Myocyte (in vitro differentiated cells): Measurements from ENCODE around the gene GSK3A. TPM values are rescaled to one million over a fixed set of nuclear protein-coding genes. Genes with fewer than 3 reads are reported as not detected.

ENCODE experiments used
- DNase-seq: peaks from one replicate; pipeline ENCODE4 v3.0.0-alpha.2; 2012; ENCODE audit warnings: low read depth
- total RNA-seq: library from RNA; depleted of rRNA; stranded (reverse); fragments of >200 nt; gene quantifications from 2 replicates; pipeline ENCODE4 v1.2.3, GENCODE V29; 2014

The GSK3A gene
- total RNA-seq, 1 donor from 2014 or later = 35.0 TPM

DNA sequence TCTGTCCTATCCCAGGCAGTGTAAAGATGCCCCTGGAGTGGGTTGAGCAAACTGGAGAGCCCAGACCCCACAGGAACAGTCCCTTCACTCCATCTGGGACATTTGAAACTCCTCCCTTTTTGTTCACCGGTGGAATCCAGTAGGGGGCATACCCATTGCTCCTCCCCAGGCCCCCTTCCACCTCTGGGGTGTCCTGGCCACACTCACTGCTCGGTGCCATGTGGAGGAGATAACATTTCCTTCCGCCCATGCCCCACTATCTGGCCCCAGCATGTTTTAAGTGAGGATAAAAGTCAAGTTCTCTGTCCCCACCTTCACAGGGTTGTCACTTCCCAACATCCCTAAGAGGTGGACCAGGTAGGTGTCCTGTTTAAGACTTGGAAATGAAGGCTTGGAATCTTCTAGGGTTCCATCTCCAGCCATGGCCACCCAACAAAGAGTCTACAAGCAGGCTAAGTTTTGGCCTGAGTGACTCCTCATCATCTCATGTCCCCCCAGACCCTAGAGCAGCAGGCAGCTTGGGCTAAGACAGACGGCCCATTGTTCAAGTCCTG lies 13.0 kb downstream of the GSK3A start:
- no peak for DNase-seq

DNA sequence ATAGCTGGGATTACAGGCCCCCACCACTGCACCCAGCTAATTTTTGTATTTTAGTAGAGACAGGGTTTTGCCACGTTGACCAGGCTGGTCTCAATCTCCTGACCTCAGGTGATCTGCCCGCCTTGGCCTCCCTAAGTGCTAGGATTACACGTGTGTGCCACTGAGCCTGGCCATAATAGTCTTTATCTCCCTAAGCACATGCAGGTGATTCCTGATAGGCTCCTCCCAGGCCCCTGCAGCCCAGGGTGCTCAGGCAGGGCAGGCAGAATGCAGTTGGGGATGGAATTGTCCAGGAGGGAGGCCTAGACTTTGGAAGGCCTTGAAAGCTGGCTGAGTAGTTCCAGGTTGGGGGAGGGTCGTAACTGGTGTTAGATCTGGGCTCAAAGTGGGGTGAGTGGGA lies 13.8 kb downstream of the GSK3A start:
- no peak for DNase-seq

DNA sequence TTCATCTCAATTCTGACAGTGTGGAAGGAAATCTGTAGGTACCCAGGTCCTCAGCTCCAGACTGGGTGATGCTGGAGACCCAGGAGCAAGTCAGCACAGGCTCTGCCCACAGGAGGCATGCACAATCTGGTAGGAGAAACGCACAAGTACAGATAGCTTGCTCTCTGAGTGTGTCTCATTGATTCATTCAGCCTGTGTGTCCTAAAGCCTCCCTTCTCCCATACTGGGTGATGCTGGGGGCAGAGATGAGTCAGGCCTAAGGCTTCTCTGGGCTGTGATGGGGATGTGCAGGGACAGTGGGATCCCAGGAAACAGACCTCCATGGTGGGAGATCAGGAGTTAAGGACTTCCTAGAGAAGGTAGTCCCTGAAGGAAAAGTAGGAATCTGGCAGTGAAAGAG lies 15.5 kb downstream of the GSK3A start:
- no peak for DNase-seq

DNA sequence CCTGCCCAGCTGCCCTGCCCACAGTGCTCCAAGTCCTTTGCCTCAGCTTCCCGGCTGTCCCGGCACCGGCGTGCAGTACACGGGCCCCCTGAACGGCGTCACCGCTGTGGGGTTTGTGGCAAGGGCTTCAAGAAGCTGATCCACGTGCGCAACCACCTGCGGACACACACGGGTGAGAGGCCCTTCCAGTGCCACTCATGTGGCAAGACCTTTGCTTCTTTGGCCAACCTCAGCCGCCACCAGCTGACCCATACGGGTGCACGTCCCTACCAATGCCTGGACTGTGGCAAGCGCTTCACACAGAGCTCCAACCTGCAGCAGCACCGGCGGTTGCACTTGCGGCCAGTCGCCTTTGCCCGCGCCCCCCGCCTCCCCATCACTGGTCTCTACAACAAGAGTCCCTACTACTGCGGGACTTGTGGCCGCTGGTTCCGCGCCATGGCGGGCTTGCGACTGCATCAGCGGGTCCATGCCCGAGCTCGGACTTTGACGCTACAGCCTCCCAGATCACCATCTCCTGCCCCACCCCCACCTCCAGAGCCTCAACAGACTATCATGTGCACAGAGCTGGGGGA lies 16.6 kb downstream of the GSK3A start:
- no peak for DNase-seq

DNA sequence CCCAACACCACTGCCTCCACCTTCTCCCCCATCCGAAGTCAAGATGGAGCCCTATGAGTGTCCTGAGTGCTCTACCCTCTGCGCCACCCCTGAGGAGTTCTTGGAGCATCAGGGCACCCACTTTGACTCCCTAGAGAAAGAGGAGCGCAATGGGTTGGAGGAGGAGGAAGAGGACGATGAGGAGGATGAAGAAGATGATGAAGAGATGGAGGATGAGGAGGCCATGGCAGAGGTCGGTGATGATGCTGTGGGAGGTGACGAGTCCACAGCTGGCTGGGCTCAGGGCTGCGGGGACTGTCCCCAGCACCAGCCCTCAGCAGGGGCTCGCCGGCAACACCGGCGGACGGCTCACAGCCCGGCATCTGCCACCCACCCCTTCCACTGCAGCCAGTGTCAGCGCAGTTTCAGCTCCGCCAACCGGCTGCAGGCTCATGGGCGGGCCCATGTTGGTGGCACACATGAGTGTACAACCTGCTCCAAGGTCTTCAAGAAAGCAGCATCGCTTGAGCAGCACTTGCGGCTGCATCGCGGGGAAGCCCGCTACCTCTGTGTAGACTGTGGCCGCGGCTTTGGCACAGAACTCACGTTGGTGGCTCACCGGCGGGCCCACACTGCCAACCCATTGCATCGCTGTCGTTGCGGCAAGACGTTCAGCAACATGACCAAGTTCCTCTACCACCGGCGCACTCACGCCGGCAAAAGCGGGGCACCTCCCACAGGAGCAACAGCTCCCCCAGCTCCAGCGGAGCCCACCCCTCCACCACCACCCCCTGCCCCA lies 17.3 kb downstream of the GSK3A start:
- DNase-seq = no peak

DNA sequence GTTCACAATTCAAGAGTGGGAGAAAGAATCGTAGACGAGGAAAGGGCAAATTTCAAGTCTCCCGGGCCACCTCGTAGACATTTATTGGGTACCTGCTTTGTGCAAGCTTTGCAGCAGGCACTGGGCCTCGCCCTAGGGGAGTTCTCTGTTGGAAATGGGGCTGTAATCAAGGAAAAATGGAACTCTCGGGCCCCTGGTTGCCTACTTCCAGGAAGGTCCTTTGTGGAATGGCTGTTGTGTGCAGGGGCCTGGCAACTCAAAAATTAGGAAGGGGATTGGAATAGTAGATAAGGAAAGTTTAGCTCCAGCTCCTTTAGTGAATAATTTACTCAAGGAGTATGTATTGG lies 21.7 kb downstream of the GSK3A start:
- no peak for DNase-seq

DNA sequence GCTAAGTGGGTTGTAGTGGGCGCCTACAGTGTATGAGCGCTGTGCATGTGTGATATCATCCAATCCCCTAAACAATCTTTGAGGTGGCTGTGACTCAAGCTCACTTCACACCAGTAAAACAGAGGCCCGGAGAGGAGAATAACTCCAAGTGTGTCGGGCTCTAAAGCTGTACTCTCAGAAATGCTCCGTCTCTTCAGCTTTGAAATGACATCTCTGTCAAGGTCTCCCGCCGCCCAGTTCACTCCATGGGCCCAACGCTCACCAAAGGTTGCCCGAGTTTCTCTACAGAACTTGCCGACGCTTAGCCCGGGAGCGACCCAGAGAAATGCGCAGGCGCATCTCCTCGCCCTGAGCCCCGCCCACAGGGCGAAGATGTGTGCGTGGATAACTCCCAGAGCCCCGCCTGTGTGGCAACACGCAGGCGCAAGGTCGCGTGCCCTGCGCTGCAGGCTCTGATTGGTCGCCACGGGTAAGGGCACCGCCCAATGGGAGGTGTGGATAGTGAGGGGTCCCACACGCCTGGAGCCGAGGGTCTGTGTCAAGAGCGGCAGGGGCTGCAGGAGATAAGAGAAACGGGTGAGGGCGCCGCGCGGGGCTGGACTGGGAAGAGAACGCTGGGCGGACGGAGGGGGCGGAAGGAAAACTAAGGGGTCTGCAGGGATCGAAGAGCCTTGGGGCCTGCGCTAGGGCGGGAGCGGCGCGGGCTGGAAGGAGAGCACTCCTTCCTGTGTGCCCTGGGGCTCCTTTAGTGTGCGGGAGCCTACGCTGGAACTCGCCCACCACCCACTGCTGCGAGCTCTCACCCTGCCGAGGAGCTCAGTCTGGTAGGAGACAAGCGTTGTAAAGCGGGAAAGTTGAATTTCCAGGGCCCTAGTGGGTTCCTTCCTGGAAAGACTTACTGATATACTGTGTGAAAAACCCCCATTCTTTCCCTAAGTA lies 22.3 kb downstream of the GSK3A start, which contains the start of gene ZNF526:
ZNF526 (plus strand) TSS at position 501 of the 939 bp plus-strand sequence. CDS start 4,092 bp downstream, outside the sequence.
- peak; percentile 98 for DNase-seq

DNA sequence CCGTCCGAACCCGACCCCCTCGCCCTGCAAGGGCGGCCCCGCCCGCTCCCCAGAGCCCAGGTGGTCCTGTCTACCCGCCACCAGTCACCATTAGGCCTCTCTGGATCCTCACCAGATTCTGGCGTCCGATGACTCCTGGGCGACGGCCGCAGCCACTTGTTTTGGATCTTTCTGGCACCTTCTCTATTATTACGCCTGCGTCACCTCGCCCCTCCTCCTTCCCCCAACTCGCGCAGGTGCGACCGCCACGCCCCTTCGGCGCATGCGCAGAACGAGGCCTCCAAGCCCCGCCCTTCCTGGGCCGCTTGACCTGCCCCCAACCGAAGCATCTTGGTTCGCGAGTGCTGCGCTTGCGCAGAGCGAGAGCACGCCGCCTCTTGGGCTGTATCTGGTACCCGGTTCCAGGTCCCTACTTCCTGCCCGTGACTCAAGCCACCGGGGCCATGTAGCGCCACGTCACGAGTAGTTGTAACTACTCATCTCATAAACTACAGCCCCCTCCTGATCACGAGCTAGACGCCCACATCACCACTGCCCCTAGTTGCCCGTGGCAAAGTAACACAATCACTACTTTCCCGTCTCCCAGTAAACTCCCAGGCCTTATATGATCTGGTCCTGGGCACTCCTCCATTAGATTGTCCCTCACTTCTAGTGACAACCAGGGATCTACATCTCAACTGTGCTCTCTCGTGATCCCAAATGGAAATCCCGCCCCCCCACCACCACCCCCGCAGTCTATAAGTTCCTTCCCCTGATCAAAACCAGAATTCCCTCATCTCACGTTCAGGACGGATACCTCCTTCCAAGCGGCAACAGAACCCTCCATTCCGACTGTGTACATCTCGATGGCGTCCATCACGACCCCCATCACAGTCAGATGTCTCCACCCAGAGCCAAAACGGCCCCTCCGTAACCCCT lies 24.6 kb downstream of the GSK3A start, which contains the start of gene DEDD2:
DEDD2 (minus strand) TSS at position 158 of the 918 bp plus-strand sequence. CDS start 670 bp downstream, outside the sequence.
- DNase-seq = peak; percentile 96

DNA sequence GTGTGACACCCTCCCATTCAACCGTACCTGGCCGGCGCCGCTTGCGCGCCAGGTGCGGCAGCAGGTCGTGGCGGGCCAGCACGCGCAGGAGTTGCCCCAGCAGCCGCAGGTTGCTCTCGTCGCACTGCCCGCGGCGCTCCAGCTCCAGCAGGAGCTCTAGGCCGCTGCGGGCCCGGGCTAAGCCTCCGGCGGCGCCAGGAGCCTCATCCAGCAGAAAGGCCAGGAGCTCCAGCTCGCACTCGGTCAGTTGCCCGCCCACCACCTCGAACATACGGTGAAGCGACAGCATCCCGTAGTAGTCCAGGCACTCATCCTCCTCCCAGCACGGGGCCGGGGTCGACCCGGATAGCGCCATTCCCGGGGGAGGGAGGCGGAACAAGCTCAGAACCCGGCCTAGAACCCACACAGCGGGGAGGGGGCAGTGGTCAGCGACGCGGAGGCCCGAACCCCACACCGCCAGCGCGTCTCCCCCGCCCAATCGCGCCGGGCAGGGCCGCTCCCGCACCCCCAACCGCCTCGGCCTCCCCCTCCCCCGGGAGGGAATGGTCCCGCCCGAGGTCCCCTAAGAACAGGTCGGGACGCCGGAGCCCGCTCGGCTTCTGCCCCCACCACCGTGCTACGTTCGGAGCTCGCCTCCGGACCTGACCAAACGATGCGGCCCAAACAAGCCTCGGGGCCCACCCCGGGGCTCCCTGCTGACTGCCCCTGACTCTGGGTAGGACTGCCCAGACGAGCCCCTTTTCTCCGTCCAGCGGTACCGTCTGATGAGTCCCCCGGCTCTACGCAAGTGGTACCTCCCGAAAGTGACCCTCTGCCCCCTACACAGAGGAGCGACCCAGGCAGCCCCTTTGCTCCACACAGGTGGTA lies 25.5 kb downstream of the GSK3A start:
- peak; percentile 34 for DNase-seq

DNA sequence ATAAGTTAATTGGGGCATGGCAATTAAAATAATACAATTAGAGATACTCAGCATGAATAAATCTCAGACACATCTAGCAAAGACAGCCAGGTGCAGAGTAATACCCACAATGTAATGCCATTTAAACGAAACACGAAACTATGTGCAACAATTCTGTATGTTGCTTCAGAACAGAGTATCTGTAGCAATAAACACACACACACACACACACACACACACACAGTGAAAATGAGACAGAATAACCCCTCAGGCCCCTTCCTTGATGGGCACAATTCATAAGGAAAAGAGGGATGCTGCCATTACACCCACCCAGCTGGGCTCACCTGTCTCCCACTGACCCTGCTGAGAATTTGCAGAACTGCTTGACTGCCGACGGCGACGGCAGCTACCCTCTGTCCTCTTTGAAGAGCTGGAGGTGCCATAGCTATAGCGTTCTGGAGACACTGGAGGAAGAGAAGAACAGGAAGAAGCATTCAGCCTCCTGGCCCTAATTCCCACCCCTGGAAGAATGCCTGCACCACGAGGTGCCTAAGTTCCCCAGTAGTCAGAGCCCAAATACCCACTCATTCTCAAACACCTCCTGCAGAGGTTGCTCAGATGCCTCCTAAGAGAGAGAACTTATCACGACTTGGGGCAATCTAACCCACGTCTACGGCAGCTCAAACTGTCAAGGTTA lies 27.5 kb downstream of the GSK3A start:
- DNase-seq = no peak

DNA sequence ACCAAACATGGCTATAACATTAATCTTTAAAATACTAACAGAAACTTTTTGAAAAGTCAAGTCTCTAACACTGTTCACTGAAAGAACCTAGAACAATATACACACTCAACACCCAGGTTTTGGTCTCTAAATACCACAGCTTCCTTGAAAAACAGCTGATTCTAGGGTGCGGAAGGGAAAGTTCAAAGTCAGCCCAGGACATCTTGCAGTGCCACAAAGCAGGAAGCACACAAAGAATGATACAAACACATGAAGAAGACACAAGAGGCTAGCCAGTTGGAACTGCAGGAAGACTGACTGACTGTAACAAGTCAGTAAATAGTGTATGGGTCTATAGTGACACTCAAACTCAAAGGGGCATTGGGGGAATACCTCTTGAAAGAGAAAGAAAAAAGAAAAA lies 29.5 kb downstream of the GSK3A start:
- no peak for DNase-seq

DNA sequence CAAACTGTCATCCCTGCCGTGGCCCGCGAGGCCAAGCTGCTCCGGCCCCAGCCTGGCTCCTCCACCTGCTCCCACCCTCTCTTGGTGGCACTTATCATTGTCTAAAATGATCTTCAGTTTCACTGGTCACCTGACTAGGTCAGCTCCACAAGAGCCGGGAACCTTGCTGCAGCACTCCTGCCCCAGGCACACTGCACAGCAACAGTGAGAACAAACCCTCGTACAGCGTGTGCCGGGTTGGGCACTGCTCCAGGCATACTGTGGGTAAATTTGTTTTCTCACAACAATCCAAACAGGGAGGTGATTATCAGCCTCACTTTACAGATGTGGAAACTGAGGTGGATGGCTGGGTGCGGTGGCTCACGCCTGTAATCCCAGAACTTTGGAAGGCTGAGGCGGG lies 33.8 kb downstream of the GSK3A start:
- no peak for DNase-seq

DNA sequence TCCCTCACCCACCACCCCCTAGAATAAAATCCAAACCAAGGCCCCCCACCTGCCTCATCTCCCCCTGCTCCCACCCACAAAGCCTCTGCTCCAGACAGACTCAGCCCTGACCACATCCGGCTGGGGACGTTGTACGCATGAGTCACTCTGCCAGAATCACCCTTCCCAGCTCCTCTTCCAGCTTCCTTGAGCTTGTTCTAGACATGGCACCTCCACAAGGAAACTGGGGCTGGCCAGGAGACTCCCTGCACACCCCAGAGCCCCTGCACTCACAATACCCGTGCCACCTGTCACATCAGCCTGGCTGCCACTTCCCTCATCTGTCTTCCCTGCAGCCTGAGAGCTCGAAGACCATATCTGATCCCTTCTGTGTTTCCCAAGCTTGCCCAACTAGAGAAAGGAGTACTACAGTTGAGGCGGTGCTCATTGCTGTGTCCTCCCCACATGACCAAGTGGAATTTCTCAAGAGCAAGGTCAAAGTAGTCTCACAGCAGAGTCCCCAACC lies 34.6 kb downstream of the GSK3A start:
- peak; percentile 77 for DNase-seq

DNA sequence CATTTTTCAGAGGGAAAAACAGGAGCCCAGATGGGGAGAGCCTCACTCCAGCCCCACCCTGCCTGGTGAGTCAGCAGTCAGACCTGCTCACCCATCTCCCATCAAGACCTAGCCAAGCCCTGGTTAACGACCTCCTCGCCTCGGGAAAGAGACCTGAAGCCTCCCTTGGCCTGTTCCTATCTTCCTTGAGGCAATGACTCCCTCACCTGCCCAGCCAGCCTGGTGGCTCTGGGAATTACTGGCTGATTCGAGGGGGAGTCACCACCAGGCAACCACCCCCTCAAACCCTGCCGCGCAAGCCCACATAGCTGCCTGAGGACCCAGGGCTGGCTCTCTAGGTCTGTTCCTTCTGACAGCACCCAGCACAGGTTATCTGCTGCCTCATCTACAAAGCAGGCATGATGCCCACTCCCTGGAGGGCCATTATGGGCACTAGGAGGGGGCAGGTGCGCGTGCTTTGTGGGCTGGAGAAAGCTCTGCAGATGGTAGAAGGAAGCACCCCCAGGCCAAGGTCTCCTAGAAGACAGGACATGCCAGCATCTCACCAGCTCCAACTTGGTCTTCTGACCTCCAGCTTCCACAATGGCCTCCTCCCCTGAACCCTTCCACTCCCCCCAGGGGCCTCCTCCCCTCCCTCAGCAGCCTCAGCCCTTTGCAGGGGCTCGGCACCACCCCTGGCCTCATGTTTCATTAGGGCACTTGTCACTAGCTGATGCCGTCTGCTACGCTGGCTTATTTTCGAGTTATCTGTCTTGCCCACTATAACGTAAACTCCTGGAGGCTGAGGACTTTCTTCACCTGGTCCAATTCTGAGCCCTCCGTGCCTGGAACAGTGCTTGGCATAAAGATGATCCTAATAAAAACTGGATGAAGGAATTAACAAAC lies 35.3 kb downstream of the GSK3A start:
- no peak for DNase-seq

DNA sequence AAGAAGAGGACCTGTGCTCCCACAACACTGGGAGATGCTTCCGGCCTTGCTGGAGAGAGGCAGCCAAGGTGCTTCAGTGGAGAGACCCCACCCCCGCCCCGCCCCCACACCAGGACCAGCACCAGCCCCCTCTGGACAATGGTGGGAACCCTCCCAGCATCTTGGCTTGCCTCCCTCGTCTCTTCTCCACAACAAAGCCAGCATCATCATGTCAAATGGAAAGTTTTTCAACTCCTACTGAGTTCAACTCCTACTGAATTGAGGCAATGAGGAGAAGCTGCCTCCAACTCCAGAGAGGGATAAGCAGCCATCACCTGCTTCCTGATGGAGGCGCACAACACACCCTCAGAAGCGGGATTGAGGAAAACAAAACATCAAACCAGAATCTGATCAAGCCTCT lies 37.7 kb downstream of the GSK3A start:
- DNase-seq = no peak

DNA sequence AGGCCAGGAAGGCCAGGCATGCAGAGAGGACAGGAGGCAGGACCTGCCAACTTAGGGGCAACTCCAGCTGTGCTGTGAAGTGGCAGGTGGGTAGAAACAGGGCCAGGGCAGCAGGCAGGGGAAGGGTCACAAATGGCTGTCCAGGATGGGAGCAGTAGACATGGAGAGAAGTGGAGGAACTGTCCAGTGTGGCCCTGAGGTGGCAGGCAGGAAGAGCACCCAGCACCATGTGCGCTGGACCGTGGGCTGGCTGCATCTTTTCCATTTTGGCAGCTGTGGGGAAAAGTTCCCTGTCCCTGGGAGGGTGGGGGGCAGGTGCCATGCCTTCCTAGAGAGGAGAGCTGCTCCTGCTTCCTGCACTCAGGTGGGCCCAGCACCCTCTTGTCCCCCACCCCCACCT lies 38.7 kb downstream of the GSK3A start:
- DNase-seq = no peak

DNA sequence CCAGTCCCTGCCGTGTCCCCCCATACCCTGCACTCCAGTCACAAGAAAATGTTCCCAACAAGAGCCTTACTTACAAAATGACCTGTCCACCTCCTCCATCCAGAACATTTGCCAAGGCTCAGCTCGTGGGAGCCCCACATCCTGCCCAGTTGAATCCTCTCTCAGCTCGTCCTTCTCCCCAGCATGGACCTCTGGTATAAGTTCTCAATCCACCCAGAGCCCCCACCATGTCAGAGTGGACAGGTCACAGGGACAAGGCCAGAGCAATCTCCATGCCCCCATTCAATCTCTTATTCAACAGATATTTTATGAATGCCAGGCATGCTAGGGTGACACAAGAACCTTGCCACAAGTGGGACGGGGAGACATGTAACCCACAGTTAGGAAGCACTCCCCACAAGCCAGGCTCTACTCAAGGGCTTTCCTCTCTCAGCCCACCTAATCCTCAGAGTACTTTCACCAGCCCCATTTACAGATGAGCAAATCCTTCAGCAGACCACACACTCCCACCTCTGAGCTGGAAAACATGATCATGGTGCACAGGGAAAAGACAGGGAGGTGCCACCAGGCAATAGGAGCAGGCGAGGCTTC lies 40.0 kb downstream of the GSK3A start:
- DNase-seq = peak; percentile 19
